Common myeloid progenitor, CD34-positive (primary cell): ENCODE data around the gene TMPRSS4.

Experiments
- CTCF ChIA-PET: fragments of 350-600 bp; sonication (Branson Sonifier 250); formaldehyde crosslinking; loops from one replicate; lab custom pipeline; 2021; ENCODE audit warnings: antibody characterized with exemption; lab: Charles Lee
- POLR2A ChIA-PET: fragments of 350-600 bp; sonication (Branson Sonifier 250); formaldehyde crosslinking; loops from one replicate; lab custom pipeline; 2021; ENCODE audit warnings: antibody characterized with exemption; lab: Charles Lee
- DNase-seq, 3 donors: peaks; one replicate each; pipeline versions ENCODE4 v3.0.0 to v3.0.0-alpha.2; 2013
- H3K27ac ChIP-seq, 2 experiments: 1 replicate in 1 of 2; 2 replicates in 1 of 2; pipeline ENCODE4 v1.7.0; 2013; ENCODE audit warnings: inconsistent platforms in 2 of 2, low read length in 2 of 2, mild to moderate bottlenecking in 2 of 2, low read depth in 1 of 2, moderate library complexity in 1 of 2; ENCODE audit not compliant: severe bottlenecking in 2 of 2, insufficient read depth in 1 of 2, poor library complexity in 1 of 2
- H3K27me3 ChIP-seq, 5 experiments: replicated peaks in 2 of 5; 1 replicate in 3 of 5; 2 replicates in 2 of 5; pipeline versions ENCODE4 v1.6.1 to v1.7.0; 2013; ENCODE audit warnings: low read length in 4 of 5, mild to moderate bottlenecking in 2 of 5, moderate library complexity in 2 of 5, inconsistent platforms in 1 of 5; ENCODE audit not compliant: insufficient read depth in 5 of 5, control insufficient read depth in 4 of 5
- H3K36me3 ChIP-seq, 4 experiments: 1 replicate in 2 of 4; 2 replicates in 2 of 4; pipeline versions ENCODE4 v1.6.1 to v1.7.0; 2013; ENCODE audit warnings: low read length in 3 of 4, control low read depth in 1 of 4, mild to moderate bottlenecking in 1 of 4; ENCODE audit not compliant: control insufficient read depth in 4 of 4, insufficient read depth in 4 of 4
- H3K4me1 ChIP-seq, 4 experiments: 1 replicate in 3 of 4; 2 replicates in 1 of 4; pipeline versions ENCODE4 v1.6.1 to v1.7.1; 2013; ENCODE audit warnings: low read length in 3 of 4, mild to moderate bottlenecking in 3 of 4, control low read depth in 1 of 4, inconsistent platforms in 1 of 4, moderate library complexity in 1 of 4; ENCODE audit not compliant: control insufficient read depth in 4 of 4, insufficient read depth in 4 of 4; ENCODE audit errors: control extremely low read depth in 1 of 4
- H3K4me3 ChIP-seq, 7 experiments: 1 replicate in 4 of 7; 2 replicates in 3 of 7; pipeline versions ENCODE4 v1.5.1 to v1.7.0; 2013; ENCODE audit warnings: mild to moderate bottlenecking in 7 of 7, low read length in 6 of 7, moderate library complexity in 6 of 7, inconsistent platforms in 2 of 7, low read depth in 2 of 7, control low read depth in 1 of 7; ENCODE audit not compliant: insufficient read depth in 4 of 7, control insufficient read depth in 1 of 7; ENCODE audit errors: extremely low read depth in 1 of 7
- H3K9me3 ChIP-seq, 5 experiments: 1 replicate in 4 of 5; 2 replicates in 1 of 5; pipeline versions ENCODE4 v1.6.1 to v1.7.1; 2013; ENCODE audit warnings: low read length in 4 of 5, mild to moderate bottlenecking in 2 of 5, inconsistent platforms in 1 of 5, low read depth in 1 of 5, moderate library complexity in 1 of 5; ENCODE audit not compliant: control insufficient read depth in 4 of 5, insufficient read depth in 2 of 5; ENCODE audit errors: control extremely low read depth in 1 of 5
- WGBS: methylation state at CpG from one replicate; pipeline ENCODE4 v1.1.5; 2013; ENCODE audit not compliant: insufficient coverage; 5-methylcytosine and 5-hydroxymethylcytosine counted together

Gene TMPRSS4

DNA sequence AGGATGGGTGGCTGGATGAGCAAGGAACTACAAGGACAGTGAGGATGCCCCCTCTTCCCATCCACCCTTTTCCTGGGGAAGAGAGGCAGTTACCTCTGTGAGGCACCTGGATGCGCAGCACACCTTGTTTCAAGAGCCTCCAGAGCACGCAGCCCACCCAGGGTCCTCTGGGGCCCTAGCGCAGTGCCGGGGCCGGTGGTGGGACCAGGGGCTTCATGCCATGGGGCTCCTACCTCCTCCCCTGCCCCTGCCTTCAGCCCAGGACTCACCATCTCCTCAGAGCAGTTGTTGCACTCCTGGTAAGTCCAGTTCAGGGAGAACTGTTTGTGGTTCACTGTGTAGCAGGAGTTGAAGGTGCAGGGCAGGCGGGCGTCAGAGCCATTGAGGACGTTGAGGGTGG is 91.4 kb downstream of the TMPRSS4 start:
- no peaks in the 10 kb centered on the region for H3K36me3 ChIP-seq
- H3K27ac ChIP-seq, result no peak overlapping the region
- H3K27me3 ChIP-seq, result peaks cover 0 to 8% (median 0%) of the 10 kb centered on the region in 5 experiments
- H3K4me1 ChIP-seq, result peaks cover 0 to 4% (median 3%) of the 10 kb centered on the region in 4 experiments
- CTCF ChIA-PET, result interaction anchor here (0.7 to 10.3 kb wide), 5 partner anchors 11 to 359 kb away, joined by 3 to 99 read pairs (median 8); no protein-coding TSS in a partner anchor
- no peak overlapping the region for H3K4me3 ChIP-seq
- H3K9me3 ChIP-seq, result no peaks in the 10 kb centered on the region
- POLR2A ChIA-PET, result no interaction called here
- 97% methylated on average over 8 of the region's 8 CpGs for WGBS
- DNase-seq, result no peak

DNA sequence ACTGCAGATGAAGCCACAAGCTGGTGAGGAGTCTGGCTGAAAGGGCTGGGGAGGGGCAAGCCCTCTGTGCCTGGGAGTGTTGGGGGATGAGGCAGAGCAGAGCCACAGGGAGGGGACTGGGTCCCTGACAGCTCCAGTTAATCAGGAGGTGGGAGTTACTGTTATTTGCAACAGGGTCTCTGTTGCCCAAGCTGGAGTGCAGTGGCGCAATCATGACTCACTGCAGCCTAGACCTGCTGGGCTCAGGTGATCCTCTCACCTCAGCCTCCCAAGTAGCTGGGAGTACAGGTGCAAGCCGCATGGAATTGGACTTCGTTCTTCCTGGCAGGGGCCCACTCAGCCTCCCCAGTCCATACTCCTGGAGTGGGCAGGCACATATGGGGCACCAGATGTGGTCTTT is 91.9 kb downstream of the TMPRSS4 start:
- H3K27me3 ChIP-seq, result peaks cover 0 to 8% (median 0%) of the 10 kb centered on the region in 5 experiments
- WGBS, result 95% methylated on average over 3 of the region's 3 CpGs
- no peak overlapping the region for H3K4me3 ChIP-seq
- no peak overlapping the region for H3K27ac ChIP-seq
- no peaks in the 10 kb centered on the region for H3K9me3 ChIP-seq
- H3K36me3 ChIP-seq, result no peaks in the 10 kb centered on the region
- no peak for DNase-seq
- POLR2A ChIA-PET, result no interaction called here
- CTCF ChIA-PET, result interaction anchor here (0.7 to 10.3 kb wide), 8 partner anchors 11 to 362 kb away, joined by 3 to 99 read pairs (median 4); no protein-coding TSS in a partner anchor
- peaks cover 0 to 4% (median 3%) of the 10 kb centered on the region in 4 experiments for H3K4me1 ChIP-seq

- 93% methylated on average over 7 of the region's 7 CpGs for WGBS
- CTCF ChIA-PET, result interaction anchor here (0.6 to 10.3 kb wide), 12 partner anchors 10 to 363 kb away, joined by 3 to 99 read pairs (median 5); no protein-coding TSS in a partner anchor
These were observed 92.6 kb downstream of the TMPRSS4 start for GRCh38 chr11:118169300-118170140.

GRCh38 chr11:118170231-118170630 is 93.4 kb downstream of the TMPRSS4 start:
- no peak for DNase-seq
- Histone ChIP-seq H3K9me3 (no peaks in the 10 kb centered on the region), H3K4me3 (no peak overlapping the region), H3K36me3 (no peaks in the 10 kb centered on the region), H3K27me3 (peaks cover 0 to 8% (median 0%) of the 10 kb centered on the region in 5 experiments), H3K27ac (no peak overlapping the region), H3K4me1 (peaks cover 0 to 4% (median 3%) of the 10 kb centered on the region in 4 experiments)
- ChIA-PET POLR2A (no interaction called here), CTCF (interaction anchor here (0.6 to 10.3 kb wide), 14 partner anchors 10 to 364 kb away, joined by 3 to 99 read pairs (median 5); no protein-coding TSS in a partner anchor)
- 94% methylated on average over 9 of the region's 9 CpGs for WGBS

More at GRCh38 chr11:118169300-118170140, 92.6 kb downstream of the TMPRSS4 start:
- H3K4me1 ChIP-seq, result peaks cover 0 to 4% (median 3%) of the 10 kb centered on the region in 4 experiments
- POLR2A ChIA-PET, result no interaction called here
- H3K27me3 ChIP-seq, result peaks cover 0 to 8% (median 0%) of the 10 kb centered on the region in 5 experiments
- no peak overlapping the region for H3K27ac ChIP-seq
- no peaks in the 10 kb centered on the region for H3K36me3 ChIP-seq
- no peak for DNase-seq
- H3K9me3 ChIP-seq, result no peaks in the 10 kb centered on the region
- H3K4me3 ChIP-seq, result no peak overlapping the region

DNA sequence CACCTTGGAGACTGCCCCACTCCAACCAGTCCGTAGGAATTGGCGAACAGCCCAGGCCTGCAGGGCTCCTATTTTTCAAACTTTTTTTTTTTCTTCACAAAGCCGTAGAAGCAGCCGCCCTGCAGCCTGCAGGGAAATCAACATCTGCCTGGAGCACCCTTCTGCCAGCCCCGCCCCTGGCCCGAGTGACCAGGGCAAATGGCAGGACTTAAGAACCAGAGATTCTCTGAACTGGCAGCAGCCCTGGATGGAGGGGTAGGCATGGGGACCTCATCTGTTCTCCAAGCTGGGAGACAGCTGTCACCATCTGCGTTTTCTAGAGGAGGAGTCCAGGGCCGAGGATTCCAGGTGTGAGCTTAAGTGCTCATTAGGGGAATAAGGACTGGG is 94.0 kb downstream of the TMPRSS4 start:
- WGBS, result 91% methylated on average over 8 of the region's 8 CpGs
- no peak overlapping the region for H3K4me3 ChIP-seq
- no peak for DNase-seq
- ChIA-PET CTCF (interaction anchor here (0.8 to 10.3 kb wide), 26 partner anchors 8 to 363 kb away, joined by 3 to 99 read pairs (median 4); partner anchors contain the start of gene CD3E), POLR2A (no interaction called here)
- peaks cover 0 to 8% (median 4%) of the 10 kb centered on the region in 4 experiments for H3K4me1 ChIP-seq
- H3K36me3 ChIP-seq, result no peaks in the 10 kb centered on the region
- no peaks in the 10 kb centered on the region for H3K9me3 ChIP-seq
- no peak overlapping the region for H3K27ac ChIP-seq
- peaks cover 0 to 8% (median 0%) of the 10 kb centered on the region in 5 experiments for H3K27me3 ChIP-seq
